HG03280 (cell line): ENCODE measurements around the gene PDE9A.

Source experiments
- ATAC-seq: cut with Tn5 transposase; IDR thresholded peaks from one replicate; pipeline ENCODE4 v1.9.1; 2021; ENCODE audit warnings: mild to moderate bottlenecking, moderate library complexity; ENCODE audit not compliant: unreplicated experiment

PDE9A gene

DNA sequence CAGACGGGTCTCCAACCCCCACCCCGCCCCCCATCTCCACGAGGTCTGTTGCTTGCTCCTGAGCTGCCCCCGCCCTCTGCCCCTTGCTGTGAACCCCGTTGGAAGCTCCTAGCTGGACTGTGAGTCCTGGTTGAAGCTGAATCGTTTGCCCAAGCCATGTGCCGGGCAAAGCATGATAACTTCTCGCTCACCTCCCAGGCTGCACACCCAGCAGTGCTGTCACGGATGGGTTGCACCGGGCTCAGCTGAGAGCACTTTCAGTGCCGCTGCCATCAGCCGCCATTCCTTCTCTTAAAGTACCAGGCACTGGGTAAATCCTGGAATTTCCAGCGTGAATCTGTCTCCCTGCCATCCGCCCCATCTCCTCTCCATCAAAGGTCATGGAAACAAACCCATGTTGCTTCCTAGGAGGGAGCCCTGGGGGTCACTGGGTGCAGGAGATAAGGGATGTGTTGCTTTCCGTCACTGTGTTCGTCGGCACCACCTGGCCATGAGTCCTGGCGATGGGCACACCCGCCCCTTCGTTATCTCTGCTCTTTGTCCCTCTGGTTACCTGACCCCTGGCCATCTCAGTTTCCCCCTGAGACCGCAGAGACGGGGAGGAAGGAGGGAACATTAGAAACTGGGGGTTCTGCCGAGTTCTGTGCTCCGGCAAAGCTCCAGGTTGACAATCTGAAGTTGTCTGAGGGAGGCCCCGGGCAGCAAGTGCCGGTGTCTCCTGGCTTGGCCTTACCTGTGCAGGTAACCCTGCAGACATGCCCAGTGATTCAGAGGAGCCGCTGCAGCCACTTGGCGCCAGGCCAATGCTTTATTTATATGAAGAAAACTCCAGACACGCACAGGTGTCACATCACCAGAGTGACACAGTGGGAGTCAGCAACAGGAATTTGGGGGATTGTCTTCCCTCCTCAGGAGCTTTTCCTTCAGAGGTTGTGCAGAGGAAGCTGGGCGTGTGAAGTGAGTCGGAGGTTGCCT is 2.7 kb downstream of the PDE9A start:
- ATAC-seq = no peak

DNA sequence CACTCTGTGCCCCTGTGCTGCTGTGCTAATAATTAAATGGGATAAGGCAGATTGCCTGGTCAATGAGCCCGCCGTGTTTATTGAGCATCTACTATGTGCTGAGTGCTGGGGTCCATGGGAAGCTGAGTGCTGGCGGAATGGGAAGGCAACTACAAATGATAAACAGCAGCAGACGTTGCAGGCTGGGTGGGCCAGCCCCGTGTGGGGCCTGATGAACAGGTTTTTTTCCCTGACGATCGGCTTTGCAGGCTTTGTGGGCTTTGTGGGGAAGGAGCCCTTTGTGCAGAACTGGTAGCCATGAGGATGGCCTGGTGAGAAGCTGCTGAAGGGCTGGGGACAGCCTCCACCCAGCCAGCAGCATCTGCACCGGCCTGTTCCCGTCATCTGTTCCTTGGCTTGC is 3.5 kb downstream of the PDE9A start:
- ATAC-seq = no peak

DNA sequence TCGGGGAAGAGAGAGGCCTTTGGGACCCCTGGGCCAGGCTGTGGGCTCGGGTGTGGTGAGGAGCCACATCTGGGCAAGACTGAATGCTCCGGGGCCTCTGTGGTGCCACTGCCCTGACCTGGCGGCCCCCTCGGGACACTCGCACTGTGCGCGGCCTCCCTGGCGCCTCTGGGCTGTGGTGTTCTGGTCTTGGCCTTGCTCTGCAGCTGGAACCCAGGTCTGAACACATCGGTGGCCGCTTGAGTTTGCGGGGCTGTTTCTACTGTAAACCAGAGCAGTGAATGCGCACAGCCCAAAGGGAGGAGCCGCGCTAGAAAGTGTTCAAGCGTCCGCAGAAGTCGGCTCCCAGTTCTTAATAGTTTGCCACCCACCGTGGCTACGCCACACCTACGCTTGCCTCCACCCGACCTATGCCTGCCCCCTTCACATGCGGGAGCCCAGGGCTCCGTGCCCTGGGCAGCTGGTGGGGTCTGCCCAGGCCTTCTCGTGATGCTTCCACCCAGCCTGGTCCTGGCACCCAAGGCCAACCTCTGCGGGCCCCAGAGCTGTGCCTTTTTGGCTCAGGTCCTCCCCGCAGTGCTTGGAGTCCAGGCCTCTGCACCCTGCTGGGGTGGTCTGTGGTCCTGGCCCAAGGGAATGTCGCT is 4.4 kb downstream of the PDE9A start:
- no peak for ATAC-seq

DNA sequence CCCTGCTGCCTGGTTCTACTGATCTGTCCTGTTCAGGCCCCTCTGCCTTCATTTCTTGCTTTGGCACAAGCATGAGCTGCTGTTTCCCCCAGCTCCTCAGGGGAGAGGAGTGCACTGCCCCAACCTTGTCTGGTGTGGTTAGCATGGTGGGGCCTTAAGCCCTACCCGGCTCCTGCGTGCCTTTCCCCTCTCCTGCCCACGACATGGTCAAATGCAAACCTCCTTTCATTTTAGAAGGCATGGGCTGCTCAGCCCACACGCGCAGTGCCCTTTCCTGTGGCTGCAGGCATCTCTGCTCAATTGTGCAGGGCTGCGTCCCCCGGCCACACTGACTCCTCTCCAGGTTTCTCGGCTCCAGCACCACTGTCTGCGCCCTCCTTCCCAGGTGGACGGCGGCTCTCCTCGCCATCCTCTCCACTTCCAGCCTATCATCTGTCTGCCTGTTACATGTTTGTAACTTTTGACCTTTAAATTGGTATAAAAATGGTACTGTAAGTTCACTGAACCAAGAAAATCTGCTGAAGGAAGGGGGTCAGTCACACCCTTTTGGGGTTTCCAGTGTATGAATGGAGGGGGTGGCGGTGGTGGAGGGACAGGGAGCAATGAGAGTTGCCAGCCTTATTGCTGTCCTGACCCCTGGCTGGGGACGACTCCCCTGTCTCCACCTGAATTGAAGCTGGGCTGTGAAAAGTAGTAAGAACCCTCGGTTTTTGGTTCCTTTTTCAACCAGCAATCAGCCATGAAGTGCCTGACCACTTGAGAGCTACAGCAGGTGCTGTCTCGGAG is 5.1 kb downstream of the PDE9A start:
- no peak for ATAC-seq

DNA sequence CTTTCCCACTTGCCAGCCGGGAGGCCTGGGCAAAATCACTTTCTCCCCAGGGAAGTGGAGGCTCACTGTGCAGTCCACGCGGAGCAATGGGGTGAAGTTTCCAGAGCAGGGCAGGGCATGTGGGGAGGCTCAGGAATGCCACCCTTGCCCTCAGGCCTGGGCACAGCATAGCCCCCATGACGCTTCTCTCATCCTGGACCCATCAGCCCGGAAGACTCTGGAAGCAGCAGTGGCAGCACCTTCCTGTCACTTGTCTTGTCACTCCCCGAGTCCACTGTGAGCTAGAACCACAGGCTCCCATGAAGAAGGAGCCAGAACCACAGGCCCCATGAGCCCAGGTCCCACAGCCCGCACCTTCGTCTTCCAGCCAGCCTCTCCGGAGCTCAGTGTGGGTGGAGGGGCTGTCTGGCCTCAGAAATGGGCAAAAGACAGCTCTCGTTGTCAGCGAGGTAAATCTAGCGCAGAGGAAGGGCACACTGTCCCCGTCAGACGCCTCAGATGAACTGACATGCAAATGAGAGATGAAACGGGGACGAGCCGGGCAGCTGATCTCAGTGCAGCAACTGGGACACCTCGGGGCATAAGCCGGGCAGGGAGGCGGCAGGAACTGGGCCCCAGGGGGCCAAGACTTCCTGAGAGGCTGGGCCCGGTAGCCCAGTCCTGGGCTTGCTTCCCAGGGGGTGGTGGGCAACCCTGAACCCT is 6.1 kb downstream of the PDE9A start:
- ATAC-seq = no peak

DNA sequence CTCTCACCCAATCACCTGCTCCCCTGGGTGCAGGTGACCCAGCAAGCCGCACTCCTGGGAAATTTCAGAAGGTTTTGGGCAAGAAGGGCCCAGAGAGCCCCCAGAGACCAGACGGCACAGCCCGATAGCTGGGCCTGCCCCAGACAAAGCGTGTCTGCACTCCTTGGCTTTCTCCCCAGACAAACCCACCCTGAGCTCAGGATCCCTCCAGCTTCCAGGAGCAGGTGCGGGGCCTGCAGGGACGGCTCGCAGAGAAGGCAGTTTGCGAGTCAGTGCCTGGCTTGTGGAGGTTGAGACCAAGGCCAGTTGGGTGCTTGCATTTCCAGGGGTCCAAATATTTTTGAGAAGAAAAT is 6.7 kb downstream of the PDE9A start:
- no peak for ATAC-seq

DNA sequence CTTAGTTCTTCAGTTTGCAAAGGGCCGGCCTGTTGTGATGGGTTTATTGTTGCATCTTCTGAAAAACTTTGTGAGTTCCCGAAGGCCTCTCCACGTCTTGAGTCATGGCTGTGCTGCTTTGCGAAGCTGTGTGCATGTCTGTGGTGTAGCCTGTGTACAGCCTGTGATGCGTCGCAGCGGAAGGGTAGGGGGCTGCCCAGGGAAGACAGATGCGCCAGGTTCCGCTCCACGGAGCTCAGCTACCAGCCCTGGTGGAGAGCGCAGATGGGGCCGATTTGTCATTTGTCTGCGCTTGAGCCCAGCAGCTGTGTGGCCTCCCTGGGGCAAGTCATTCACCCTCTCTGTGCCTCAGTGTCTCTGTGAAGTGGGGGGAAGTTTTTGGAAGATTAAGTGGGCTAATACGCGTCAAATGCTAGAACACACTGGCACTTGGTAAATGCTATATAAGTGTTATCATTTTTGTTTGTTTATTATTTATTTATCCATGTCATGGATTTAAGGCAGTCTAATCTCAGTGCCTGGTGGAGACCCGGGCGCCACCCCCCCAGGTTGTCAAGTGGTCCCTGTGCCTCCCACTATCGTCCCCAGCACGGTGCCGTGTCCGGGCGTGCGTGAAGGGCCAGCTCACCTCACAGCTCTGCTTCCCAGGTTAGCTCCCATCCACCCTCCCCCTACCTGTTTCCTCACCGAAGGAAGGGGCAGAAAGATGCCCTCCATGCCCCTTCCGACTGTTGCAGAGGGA is 8.4 kb downstream of the PDE9A start:
- ATAC-seq = no peak

DNA sequence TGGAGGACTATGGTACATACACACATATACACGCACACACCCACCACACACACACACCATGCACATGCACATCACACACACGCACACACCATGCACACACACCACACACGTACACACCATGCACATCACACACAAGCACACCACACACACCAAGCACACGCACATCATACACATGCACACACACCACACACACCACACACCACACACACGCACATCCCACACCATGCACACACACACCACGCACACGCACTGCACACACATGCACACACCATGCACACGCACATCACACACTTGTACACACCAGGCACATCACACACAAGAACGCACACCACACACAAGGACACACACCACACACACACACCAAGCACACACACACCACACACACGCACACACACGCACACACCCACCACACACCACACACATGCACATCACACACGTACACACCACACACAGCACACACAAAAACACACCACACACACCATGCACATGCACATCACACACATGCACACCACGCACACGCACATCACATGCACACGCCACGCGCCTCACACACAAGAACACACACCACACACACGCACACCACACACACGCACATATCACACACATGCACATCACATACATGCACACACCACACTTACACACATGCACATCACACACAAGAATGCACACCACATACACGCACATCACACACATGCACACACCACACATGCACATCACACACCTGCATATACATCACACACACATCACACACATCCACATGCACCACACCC is 9.2 kb downstream of the PDE9A start:
- no peak for ATAC-seq

DNA sequence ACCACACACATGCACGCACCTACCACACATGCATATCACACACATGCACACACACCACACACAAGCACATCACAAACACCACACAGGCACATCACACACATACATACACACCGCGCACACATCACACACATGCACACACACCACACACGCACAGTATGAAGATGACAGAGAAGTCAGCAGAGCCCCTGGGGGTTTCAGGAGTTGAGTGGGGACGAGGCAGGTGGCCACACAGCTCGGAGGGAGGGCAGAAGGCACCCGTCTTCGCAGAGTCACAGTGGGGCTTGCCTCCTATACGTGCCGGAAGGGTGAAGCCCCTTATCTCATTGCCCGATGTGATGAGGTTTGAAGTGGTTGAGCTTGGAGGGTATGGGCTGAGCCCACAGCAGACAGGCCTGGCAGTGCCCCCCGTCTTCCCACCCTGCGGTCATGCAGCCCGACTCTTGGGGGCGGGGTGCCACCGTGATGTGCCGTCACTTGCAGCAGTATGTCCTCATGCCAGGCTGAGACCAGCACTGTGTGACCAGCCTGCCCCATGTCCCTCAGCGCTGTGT is 9.9 kb downstream of the PDE9A start:
- ATAC-seq = no peak

DNA sequence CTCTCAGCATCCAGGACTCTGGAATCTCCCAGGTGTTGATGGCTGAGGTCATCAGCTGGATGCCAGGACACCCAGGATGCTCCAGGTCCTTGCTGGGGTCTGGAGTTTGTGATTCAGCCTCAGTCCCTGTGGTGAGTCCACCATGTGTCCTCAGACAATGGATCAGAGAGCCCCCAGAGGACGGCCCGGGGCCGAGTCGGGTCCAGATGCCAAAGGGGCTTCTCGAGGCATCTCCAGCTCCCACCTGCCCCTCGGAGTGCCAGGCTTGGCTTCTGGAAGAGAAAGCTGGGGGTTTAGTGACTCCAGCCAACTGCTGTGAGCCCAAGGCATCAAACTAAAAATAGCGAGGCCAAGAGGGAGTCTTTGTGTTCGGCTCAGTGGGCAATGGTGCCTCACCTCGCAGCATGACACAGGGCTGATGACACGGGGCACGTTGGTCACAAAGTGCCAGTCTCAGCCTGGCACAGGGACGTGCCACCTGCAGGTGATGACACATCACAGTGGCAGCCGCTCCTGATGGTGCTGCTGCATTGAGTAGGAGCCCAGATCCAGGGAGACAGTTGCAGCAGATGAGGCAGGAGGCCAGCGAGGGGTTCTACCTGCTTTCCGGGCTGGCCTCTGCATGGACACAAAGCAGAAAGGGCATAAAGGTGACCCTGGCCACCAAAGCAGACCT is 10.6 kb downstream of the PDE9A start:
- no peak for ATAC-seq

DNA sequence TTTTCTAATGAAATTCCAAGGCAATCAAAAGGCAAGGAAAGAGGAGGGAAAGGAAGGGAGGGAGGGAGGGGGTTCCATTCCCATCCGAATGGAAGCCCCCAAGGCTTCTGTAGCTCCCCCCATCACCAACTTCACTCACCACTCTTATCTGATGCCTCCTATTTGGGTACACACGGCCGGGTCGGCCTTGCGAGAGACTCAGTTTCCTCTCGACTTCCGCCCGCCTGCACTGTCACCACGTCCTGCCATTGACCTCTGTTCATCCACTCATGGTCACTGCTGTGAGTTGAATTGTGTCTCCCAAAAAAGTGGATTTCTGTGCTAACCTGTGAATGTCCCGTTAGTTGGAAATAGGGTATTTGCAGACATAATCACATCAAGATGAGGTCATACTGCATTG is 11.2 kb downstream of the PDE9A start:
- no peak for ATAC-seq

DNA sequence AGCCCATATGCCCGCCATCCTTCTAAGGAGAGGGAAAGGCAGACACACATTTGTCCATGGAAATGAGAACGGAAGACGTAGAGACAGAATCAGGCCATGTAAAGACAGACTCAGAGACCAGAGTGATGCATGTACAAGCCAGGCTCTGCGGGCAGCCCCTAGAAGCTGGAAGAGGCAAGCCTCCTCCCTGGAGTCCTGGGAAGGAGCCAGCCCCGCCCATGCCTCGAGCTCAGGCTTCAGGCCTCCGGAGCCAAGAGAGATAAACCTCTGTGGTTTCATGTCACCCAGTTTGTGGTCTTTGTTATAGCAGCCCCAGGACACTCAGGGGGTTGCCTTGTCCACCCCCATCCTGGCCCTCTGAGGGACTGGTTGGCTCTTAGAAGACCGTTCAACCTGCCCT is 11.6 kb downstream of the PDE9A start:
- ATAC-seq = no peak

DNA sequence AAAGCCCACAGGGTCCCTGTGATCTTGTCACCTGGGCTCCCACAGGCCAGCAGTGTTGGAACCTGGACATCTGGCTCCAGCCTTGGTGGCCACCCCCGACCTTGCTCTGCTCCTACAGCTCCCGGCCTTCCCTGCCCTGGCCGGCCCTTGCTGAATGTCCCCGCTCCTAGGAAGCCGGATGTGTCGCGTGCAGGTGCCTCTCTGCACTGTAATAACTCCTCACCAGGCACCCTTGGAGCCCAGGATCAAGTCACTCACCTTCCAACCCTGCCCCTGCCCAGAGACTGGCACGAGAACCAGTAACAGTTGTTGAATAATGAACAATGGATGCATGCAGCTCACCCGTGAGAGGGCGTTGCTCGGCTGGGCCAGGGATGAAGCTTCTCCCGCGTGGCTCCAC is 12.1 kb downstream of the PDE9A start:
- no peak for ATAC-seq

DNA sequence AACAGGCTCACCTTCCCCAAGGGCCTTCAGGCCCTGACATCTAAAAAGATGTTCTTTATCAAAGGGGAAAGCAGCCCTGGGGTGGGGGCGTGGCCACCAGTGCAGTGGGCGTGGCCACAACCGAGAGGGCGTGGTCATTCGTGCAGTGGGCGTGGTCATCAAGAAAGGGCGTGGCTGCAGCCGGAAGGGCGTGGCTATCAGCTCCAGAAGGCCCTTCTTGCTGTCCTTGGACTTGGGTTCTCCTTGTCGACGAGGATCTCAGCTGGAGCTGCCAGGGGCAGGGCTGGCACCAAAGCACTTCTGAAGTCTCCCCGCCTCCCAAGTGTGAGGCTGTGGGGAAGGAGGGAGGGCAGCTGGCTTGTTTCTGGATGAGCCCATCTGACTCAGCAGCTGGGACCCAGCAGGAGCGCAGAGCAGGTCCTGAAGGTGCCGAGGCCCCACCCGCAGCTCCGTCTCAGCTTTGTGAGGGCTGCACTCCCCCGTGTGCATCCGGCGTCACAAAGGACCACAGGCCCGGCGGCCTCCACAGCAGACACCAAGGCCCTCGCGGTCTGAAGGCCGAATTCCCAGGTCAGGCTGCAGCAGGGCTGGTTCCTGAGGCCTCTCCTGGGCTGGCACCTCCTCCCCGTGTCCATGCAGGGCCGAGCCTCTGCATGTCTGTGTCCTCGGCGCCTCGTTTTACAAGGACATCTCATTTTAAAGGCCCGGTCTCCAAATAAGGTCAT is 12.8 kb downstream of the PDE9A start:
- ATAC-seq = no peak

DNA sequence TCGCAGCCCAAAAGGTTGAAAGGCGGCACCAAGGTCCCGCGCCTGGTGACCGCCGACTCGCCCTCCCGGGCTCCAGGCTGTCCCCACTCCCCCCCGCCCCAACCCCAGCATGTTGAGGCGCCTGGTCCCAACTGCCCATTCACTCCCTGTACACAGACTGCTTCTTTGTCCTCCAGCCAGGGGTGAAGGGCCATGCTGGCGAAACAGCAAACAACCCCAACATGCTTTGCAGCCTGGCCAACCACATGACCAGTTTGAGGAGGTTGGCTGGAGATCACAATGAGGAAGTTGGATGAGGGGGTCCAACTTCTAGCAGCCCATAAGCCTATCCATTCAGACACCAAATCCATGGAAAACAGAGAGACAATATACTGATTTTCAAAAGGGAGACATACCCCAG is 13.5 kb downstream of the PDE9A start:
- ATAC-seq = no peak

DNA sequence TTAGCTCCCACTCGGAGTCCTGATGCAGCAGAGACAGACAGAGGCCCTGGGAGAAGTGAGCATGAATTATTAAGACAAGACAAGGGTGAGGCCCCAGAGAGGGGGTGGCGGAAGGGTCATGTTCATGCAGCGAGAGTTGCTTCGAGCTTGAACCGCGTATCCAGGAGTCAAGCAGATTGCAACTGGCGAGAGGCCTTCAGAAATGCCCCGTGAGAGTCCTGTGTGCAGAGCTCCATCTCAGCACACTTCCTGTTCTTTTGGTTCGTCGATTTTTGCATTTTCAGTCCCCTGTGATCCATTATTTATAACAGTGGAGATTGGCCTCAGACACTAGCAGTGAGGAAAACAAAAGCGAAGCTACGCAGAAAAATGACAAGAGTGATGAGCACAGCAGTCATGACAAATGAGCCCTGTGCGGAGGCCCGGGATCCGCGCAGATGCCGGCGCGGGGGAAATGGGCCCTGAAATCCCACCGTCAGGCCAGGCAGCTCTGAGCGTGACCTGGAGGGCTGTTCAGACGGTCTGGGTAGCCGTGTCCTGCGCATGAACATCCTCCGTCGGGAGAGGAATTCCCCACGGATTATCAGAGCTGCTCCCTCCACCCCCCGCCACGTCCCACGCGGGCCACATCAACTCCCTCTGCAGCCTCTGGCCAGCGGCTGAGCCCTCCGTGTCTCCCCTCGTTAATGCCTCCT is 15.0 kb downstream of the PDE9A start:
- no peak for ATAC-seq

DNA sequence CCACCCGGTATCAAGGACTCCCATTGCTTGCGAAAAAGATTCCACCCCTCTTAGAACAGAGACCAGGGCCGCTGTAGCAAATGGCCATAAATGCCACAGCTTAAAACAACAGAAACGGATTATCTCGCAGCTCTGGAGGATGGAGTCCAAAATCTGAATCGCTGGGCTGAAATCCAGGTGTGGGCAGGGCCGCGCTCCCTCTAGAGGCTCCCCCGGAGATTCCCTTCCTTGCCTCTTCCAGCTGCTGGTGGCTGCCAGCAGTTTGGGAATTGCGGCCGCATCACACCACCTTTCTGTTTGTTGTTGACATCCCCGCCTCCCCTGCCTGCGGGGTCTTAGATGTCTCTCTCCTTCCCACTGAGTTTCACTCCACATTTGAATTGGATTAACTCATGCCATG is 15.6 kb downstream of the PDE9A start:
- ATAC-seq = no peak
